22Rv1 (cell line): ENCODE data around the gene TRIM13.

ENCODE experiments used
- ZFX ChIP-seq: fragments of 450-650 bp; IDR thresholded peaks from 2 replicates; pipeline ENCODE4 v1.6.1; 2017; ENCODE audit warnings: antibody characterized with exemption, borderline replicate concordance
- TF ChIP-seq, protein P1 (sequence below): fragments of 450-650 bp; IDR thresholded peaks from 2 replicates; pipeline ENCODE4 v1.5.1; 2017; ENCODE audit warnings: mild to moderate bottlenecking

GRCh38 chr13:49975826-49976225 lies 21.0 kb upstream of the TRIM13 start:
- TF ChIP-seq, protein P1, sequence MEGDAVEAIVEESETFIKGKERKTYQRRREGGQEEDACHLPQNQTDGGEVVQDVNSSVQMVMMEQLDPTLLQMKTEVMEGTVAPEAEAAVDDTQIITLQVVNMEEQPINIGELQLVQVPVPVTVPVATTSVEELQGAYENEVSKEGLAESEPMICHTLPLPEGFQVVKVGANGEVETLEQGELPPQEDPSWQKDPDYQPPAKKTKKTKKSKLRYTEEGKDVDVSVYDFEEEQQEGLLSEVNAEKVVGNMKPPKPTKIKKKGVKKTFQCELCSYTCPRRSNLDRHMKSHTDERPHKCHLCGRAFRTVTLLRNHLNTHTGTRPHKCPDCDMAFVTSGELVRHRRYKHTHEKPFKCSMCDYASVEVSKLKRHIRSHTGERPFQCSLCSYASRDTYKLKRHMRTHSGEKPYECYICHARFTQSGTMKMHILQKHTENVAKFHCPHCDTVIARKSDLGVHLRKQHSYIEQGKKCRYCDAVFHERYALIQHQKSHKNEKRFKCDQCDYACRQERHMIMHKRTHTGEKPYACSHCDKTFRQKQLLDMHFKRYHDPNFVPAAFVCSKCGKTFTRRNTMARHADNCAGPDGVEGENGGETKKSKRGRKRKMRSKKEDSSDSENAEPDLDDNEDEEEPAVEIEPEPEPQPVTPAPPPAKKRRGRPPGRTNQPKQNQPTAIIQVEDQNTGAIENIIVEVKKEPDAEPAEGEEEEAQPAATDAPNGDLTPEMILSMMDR, result no peak
- TF ChIP-seq ZFX, result no peak
